Activated T-cell treated with anti-CD3 and anti-CD28 coated beads, Interleukin-2, amount 50 U/mL, for 1 hour (primary cell): ENCODE measurements around the gene MFN2.

ENCODE experiments used
- DNase-seq: peaks from one replicate; pipeline ENCODE4 v3.0.0-alpha.2; 2020

Gene MFN2

DNA sequence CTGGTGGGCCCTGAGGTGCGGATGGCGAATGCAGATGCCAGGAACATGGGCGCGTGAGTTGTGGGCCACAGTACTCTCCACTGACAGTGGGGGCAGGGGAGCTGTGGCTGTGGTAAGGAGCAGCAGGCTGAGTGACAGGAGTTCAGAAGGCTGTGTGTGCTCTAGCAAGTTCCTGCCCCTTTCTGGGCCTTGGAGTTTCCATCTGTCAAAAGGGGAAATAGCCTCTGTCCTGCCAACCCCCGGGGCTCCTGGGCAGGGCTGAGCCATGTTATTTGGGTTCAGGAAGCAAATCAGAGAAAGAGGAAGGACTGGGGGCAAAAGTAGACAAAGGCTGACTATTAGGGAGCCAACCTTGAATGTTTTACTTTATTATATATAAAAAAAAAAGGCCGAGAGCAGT, 19.5 kb upstream of the MFN2 start:
- DNase-seq = no peak

- no peak for DNase-seq
These were observed 19.0 kb upstream of the MFN2 start for GRCh38 chr1:11961230-11961629.

DNA sequence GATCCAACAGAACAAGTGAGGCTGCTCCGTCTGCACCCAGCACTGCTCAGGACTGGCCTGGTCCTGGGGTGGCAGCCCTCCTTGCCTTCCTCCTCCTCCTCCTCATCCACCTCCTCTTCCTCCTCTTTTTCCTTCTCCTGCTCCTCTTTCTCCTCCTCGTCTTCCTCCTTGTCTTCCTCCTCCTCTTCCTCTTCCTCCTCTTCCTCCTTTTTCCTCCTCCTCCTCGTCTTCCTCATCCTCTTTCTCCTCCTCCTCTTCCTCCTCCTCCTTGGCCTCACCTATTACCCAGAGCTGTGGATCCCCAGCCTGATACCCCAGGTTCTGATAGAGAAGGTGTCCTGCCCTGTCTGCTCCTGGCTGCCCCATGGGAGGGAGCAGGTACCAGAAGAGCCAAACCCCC, 16.6 kb upstream of the MFN2 start:
- DNase-seq = no peak

GRCh38 chr1:11964656-11965055, 15.6 kb upstream of the MFN2 start:
- no peak for DNase-seq

DNA sequence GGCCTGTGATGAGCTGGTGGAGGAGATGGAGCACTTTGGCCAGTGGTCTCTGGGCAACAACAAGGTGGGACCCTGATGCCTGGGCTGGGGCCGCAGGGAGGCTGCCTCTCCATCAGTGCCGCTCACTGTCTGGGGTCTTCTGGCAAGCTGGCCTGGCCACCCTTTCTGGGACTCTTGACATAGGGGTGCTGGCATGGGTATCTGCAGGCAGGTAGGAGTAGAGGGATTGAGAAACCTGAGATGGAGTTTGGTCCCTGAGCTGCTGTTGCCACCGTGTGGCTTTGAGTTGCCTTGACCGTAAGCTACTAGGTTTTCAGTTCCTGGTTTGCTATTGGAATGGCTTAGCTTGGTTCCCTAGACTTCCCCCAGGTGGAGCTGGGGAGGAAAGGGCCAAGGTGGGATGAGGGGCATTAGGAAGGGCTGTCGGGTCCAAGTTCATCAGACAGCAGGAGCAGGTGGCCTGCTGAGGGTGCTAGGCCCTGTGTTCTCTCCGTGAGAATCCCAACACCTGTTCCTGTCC, 13.2 kb upstream of the MFN2 start:
- no peak for DNase-seq

DNA sequence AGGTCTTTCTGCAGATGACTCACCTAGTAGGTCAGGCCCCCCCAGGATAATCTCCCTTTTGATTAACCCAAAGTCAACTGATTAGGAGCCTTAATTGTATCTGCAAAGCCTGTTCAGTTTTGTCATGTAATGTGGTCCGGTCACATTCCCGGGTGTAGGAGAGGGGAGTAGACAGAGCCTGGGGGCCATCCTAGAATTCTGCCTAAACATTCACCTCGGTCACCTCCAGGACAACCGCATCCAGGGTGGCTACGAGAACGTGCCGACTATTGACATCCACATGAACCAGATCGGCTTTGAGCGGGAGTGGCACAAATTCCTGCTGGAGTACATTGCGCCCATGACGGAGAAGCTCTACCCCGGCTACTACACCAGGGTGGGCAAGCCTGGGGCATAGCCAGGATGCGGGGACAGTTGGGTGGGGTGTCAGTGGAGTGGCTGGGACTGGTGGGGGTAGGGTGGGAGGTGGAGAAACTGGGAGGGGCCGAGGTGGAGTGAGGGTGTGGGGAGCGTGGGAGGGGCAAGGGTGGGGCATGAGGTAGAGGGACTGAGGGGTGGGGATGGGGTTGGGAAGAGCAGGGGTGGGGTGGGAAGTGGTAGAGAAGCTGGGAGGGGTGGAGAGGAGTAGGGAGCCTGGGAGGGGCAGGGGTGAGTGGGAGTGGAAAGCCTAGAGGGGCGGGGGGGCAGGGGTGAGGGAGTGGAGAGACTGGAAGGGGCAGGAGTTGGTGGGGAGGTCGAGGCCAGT, 9.6 kb upstream of the MFN2 start:
- DNase-seq = no peak

DNA sequence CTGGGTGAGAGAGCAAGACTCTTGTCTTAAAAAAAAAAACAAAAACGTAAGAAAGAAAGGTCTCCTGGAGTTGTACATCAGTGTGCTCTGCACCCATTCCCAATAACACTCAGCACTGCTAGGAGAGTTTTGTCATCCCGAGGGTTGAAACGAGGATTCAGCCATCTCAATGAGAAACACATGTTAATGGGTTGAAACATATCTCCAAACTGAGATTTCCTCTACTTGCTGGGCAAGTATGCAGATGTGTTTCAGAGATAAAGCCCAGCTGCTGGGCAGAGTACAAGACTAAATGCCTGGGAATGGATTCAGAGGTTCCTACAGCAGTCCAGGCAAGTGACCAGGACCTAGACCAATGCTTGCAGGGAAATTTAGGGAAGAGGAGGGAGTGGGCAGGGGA, 2.6 kb upstream of the MFN2 start:
- no peak for DNase-seq

DNA sequence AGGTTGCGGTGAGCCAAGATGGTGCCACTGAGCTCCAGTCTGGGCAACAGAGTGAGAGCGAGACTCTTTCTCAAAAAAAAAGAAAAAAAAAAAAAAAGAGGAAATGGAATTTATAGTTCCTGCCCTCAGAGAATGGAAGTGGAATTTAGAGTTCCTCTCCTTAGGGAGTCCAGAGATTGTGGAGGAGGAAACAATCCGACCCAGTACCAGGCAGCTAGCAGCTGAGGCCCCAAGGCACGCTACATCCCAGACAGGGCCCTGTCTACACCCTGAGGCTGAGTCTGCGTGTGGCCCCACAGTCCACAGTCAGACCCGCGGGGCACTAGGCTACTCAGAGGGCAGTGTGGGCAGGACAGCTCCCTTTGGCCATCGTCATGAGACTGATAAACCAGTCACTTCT, 1.9 kb upstream of the MFN2 start:
- DNase-seq = no peak

DNA sequence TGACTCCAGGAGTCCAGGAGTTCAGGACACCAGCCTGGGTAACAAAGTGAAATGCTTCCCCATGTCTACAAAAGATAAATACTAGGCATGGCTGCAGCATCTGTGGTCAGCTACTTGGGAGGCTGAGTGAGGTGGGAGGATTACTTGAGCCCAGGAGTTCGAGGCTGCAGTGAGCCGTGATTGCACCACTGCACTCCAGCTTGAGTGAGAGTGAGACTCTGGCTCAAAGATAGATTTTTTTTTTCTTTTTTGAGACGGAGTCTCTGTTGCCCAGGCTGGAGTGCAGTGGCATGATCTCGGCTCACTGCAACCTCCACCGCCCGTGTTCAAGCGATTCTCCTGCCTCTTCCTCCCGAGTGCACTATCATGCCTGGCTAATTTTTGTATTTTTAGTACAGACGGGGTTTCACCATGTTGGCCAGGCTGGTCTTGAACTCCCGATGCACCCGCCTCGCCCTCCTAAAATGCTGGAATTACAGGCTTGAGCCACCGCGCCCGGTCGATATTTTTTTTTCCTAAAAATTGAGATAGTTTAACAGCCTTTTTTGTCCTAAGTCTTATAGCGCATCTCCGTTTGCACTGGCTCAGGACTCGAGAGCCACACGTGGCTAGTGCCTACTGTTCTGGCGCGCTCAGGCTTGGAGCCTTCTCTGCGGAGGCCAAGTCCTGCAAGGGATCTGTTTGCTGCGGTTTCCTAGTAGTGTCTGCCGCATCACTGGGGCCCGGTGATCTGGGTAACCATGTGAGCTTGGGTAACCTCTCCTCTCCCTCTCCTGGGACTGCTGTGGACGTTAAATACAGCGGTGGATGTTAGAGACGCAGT, 1.0 kb upstream of the MFN2 start:
- no peak for DNase-seq

- no peak for DNase-seq
These were observed 380 bp downstream of the MFN2 start for GRCh38 chr1:11980676-11980972.

DNA sequence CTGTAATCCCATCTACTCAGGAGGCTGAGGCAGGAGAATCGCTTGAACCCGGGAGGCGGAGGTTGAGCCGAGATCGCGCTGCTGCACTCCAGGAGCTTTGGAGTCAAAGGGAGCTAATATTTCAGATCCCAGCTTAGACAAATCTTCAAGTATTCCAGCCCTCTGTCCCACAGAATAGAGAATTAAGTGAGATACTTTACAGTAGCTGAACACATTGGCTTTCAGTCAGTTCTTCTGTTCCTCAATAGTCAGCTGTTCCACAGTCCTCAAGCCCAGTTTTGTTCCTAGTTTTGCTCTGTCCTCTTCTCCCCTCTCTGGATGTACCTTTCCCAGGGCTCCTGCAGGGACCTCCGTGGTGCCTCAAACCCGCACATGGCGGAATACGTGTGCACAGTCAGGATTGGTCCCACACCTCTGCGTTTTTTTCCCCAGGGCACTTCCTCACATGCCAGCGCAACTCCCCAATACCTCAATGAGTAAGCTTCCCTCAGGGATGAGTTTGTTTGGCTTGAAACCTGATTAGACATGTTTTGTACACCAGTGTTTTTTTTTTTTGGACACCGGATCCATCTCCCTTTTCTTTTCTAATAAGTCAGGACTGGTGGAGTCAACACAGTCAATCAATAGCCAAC, 1.2 kb downstream of the MFN2 start:
- DNase-seq = no peak

DNA sequence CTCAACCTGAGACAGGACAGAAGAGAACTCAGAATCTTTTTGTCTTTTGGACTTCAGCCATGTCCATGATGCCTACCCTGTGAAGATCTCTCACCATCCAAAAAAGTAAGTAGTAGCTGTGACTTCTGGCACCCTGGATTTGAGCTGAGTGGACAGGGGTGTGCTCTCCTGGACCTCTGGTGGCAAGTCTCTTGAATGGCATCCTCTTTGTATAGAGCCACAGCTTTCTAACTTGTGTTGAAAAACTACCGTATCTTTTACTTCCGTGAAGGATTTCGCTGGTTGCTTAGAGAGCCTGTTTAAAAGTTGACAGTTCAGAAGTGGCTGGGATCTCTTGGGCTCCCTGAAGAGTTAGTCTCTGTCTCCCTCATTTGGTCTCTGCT, 1.8 kb downstream of the MFN2 start:
- DNase-seq = no peak

GRCh38 chr1:11984121-11984520, 3.9 kb downstream of the MFN2 start:
- DNase-seq = no peak

- DNase-seq = no peak
These were observed 4.3 kb downstream of the MFN2 start for GRCh38 chr1:11984576-11984975.

GRCh38 chr1:11985171-11985570, 4.9 kb downstream of the MFN2 start:
- DNase-seq = no peak

DNA sequence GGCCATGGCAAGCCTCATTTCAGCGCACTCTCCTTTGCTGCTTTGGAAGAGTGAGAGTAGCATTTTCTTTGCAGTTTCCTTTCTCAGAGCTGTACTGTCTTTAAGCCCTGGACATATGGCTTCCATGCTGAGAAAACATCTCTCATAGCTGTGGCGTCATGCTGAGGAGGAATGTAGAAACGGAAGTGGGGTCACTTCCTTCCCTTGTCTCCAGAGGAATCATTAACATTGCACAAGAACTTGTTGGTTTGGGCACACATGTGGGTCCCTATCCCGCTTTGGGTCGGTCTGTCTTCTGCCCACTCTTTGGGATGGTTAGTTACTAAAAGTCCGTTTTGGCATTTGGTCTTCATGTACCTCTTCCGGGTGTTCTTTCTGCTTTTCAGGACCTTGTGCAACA, 5.6 kb downstream of the MFN2 start:
- no peak for DNase-seq

GRCh38 chr1:11989669-11990068, 9.4 kb downstream of the MFN2 start:
- DNase-seq = no peak

DNA sequence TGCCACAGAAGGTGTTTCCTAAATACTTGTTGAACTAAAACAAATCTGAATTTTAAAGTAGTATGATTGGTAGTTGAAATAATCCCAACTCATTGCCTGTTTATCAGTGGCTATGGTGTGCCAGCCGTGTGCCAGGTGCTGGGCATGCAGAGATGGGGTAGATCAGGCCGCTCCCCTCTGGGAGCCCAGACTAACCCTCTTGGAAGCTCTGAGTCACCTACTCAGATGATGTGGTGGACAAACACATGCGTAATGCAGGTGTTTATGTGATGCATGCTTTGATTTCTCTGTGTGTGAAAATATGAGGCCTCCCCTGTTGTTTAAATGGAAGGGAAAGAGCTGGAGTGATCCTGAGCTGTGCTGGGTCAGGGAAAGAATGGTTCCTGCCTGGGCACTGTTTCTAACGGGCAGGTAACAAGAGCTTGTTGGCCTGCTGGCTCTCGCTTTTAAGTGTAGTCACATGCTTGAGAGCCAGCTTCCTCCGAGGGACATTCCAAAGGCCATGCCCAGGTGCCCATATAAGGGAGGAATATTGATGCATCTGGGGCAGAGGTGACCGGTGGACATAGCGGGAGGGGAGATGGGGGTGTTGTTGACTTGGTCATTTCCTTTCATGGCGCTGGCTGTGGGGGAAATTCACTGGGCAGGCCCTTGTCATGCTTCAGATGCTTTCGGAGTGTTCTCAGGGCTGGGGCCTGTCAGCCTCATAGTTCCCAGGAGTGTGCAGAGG, 10.2 kb downstream of the MFN2 start:
- no peak for DNase-seq

- DNase-seq = no peak
These were observed 11.9 kb downstream of the MFN2 start for GRCh38 chr1:11991969-11992676.

DNA sequence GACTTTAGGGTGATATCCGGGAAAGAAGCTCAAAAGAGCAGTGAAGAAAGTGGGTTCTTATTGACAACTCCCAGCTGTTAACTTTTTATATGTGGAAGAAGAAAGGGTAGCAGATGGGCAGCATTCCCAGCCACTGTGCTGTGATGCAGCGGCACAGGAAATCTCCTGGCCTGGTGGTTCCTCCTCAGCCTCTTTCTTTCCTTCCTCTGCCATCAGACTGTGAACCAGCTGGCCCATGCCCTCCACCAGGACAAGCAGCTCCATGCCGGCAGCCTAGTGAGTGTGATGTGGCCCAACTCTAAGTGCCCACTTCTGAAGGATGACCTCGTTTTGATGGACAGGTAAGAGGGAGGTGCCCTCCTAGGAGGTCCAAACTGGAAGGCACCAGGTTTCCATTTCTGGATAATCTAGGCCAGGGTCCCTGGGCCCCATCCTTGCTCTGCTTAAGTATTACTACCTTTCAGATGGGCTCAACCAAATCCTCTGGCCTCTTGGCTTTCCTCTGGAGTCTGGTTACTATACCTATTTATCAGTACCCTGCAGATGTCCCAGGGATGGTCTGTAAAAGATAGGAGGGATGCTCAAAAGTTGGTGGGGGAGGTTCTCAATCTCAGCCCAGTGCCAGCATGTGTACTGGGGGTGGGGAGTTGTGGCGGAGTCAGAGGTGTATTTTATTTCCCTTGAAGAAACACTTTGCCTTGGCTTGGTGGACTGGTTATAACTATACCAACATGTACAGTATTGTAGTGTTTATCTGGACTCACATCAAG, 17.0 kb downstream of the MFN2 start:
- DNase-seq = no peak

GRCh38 chr1:11998636-11999035, 18.4 kb downstream of the MFN2 start:
- DNase-seq = no peak

DNA sequence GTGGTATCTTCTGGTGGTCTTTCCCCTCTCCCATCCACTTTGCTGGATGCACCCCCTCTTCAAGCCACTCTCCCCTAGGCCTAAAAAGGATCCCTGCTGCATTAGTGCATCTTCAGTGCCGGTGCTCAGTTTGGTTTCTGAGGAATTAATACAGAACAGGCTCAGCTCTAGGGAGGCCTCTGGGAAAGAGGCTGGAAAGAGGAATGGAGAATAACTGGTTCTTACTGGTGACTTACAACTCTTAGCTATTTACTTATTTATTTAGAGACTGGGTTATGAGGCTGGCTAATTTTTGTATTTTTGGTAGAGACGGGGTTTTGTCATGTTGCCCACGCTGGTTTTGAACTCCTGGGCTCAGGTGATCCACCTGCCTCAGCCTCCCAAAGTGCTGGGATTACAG, 19.0 kb downstream of the MFN2 start:
- DNase-seq = no peak
